Lung (tissue), 12 donors: ENCODE measurements around the gene HOXC11. TPM values are rescaled to one million over a fixed set of nuclear protein-coding genes. Genes with fewer than 3 reads are reported as not detected.
A peak's percentile ranks its signal among the peaks of the same experiment; 100 is the strongest.

ENCODE experiments used
- ATAC-seq: fragments of 200-7000 bp; cut with Tn5 transposase; one replicate; pipeline ENCODE4 v1.9.1; 2020; ENCODE audit warnings: moderate number of reproducible peaks; ENCODE audit not compliant: insufficient read depth, low FRiP score
- DNase-seq, 3 donors: peaks; one replicate each; pipeline ENCODE4 v3.0.0-alpha.2; 2013 to 2017
- H3K27ac ChIP-seq, 2 donors: one replicate each; pipeline ENCODE4 v1.5.1; 2013; ENCODE audit warnings: mild to moderate bottlenecking in 2 of 2, moderate library complexity in 2 of 2, control low read depth in 1 of 2, inconsistent platforms in 1 of 2, low read depth in 1 of 2, low read length in 1 of 2
- H3K27me3 ChIP-seq, 3 donors: one replicate each; pipeline ENCODE4 v1.5.1; 2013; ENCODE audit warnings: low read length in 2 of 3; ENCODE audit not compliant: control insufficient read depth in 3 of 3, insufficient read depth in 3 of 3
- H3K36me3 ChIP-seq, 4 donors: one replicate each; pipeline ENCODE4 v1.5.1; 2013; ENCODE audit warnings: low read length in 4 of 4, mild to moderate bottlenecking in 1 of 4, moderate library complexity in 1 of 4; ENCODE audit not compliant: control insufficient read depth in 4 of 4, insufficient read depth in 4 of 4
- H3K4me1 ChIP-seq, 5 donors: one replicate each; pipeline ENCODE4 v1.5.1; 2013; ENCODE audit warnings: low read length in 5 of 5, mild to moderate bottlenecking in 2 of 5, moderate library complexity in 1 of 5; ENCODE audit not compliant: control insufficient read depth in 5 of 5, insufficient read depth in 5 of 5
- H3K4me3 ChIP-seq: one replicate; pipeline ENCODE4 v1.5.1; 2013; ENCODE audit warnings: mild to moderate bottlenecking, control low read depth, moderate library complexity
- H3K9ac ChIP-seq, 2 donors: one replicate each; pipeline ENCODE4 v1.5.1; 2013; ENCODE audit warnings: low read length in 2 of 2, control low read depth in 1 of 2; ENCODE audit not compliant: insufficient read depth in 1 of 2
- H3K9me3 ChIP-seq, 4 donors: one replicate each; pipeline ENCODE4 v1.5.1; 2013; ENCODE audit warnings: low read length in 3 of 4, mild to moderate bottlenecking in 1 of 4, moderate library complexity in 1 of 4; ENCODE audit not compliant: control insufficient read depth in 4 of 4, insufficient read depth in 3 of 4
- CTCF ChIP-seq: IDR thresholded peaks from 2 replicates; pipeline ENCODE4 v1.5.1; 2012; ENCODE audit warnings: mild to moderate bottlenecking; ENCODE audit errors: control extremely low read depth, extremely low read depth
- WGBS, 2 donors: extraction: QIAGEN DNeasy Blood & Tissue Kit; methylation state at CpG; one replicate each; pipeline ENCODE4 v1.1.7; 2013; 5-methylcytosine and 5-hydroxymethylcytosine counted together
- polyA plus RNA-seq, 2 donors: library from polyadenylated mRNA; stranded (reverse); fragments of 200-250 nt; gene quantifications; one replicate each; pipeline ENCODE4 v1.2.1, GENCODE V29; 2013
- total RNA-seq, 2 donors: library from RNA; depleted of rRNA in 1 of 2; stranded (reverse); fragments of >200 nt in 1 of 2; gene quantifications; one replicate each; pipeline ENCODE4 v1.2.1, GENCODE V29; 2014 to 2021
- donor health status: control.
- donor health status: control.
- donor health status: Bipolar disorder and iron deficiency.
- donor health status: healthy.
- donor health status: DM: yes; HTN: yes; CAD: no.

Gene HOXC11
- total and polyA plus RNA-seq, 4 donors = not detected

GRCh38 chr12:53988541-53989226 lies 15.8 kb downstream of the HOXC11 start:
- H3K36me3 ChIP-seq = no peaks in the 10 kb centered on the region
- TF ChIP-seq CTCF = no peak
- 4 to 6% methylated on average over 5 of the region's 5 CpGs for WGBS, 2 donors
- H3K9ac ChIP-seq = no peak overlapping the region
- peaks cover 24 to 98% (median 90%) of the 10 kb centered on the region in 3 donors for H3K27me3 ChIP-seq
- no peak overlapping the region for H3K4me3 ChIP-seq
- H3K9me3 ChIP-seq = peaks cover 0 to 15% (median 0%) of the 10 kb centered on the region in 4 donors
- ATAC-seq = no peak
- H3K27ac ChIP-seq = no peak overlapping the region
- no peak for DNase-seq
- peaks cover 0 to 17% (median 10%) of the 10 kb centered on the region in 5 donors for H3K4me1 ChIP-seq

- no peak for ATAC-seq
- peak; percentile 13 for TF ChIP-seq CTCF
- Histone ChIP-seq H3K27ac (no peak overlapping the region), H3K4me3 (no peak overlapping the region), H3K36me3 (no peaks in the 10 kb centered on the region), H3K9ac (no peak overlapping the region), H3K4me1 (peaks cover 0 to 15% (median 11%) of the 10 kb centered on the region in 5 donors), H3K27me3 (peaks cover 24 to 98% (median 91%) of the 10 kb centered on the region in 3 donors), H3K9me3 (peaks cover 0 to 15% (median 0%) of the 10 kb centered on the region in 4 donors)
- WGBS, 2 donors = 4 to 5% methylated on average over 28 of the region's 28 CpGs
- DNase-seq = peak in 2 of 3 donors; percentile 63 to 67
Observed at GRCh38 chr12:53989227-53990113, 16.5 kb downstream of the HOXC11 start.

GRCh38 chr12:53990311-53991076 lies 17.6 kb downstream of the HOXC11 start:
- H3K4me1 ChIP-seq = peaks cover 0 to 18% (median 4%) of the 10 kb centered on the region in 5 donors
- peaks cover 0 to 12% (median 0%) of the 10 kb centered on the region in 4 donors for H3K9me3 ChIP-seq
- no peak overlapping the region for H3K4me3 ChIP-seq
- no peak for ATAC-seq
- no peaks in the 10 kb centered on the region for H3K36me3 ChIP-seq
- 8 to 11% methylated on average over 26 to 27 of the region's 27 CpGs for WGBS, 2 donors
- TF ChIP-seq CTCF = no peak
- DNase-seq = no peak
- H3K27me3 ChIP-seq = peaks cover 20 to 100% (median 92%) of the 10 kb centered on the region in 3 donors
- H3K9ac ChIP-seq = no peak overlapping the region
- H3K27ac ChIP-seq = no peak overlapping the region
